H1 (cell line): Measurements from ENCODE around the gene OPALIN. TPM values are rescaled to one million over a fixed set of nuclear protein-coding genes. Genes with fewer than 3 reads are reported as not detected.

Experiments used
- BACH1 ChIP-seq: IDR thresholded peaks from 2 replicates; pipeline ENCODE4 v1.6.1; 2012; ENCODE audit warnings: low read length, improper control_type of control experiment
- KDM5A ChIP-seq: fragments of 200-600 bp; IDR thresholded peaks from 2 replicates; pipeline ENCODE4 v1.7.1; 2012; ENCODE audit warnings: mild to moderate bottlenecking, low read length, inconsistent platforms, mixed read lengths
- NRF1 ChIP-seq: IDR thresholded peaks from 2 replicates; pipeline ENCODE4 v1.6.1; 2011; ENCODE audit warnings: mild to moderate bottlenecking, low read depth, low read length, improper control_type of control experiment
- SRF ChIP-seq: IDR thresholded peaks from 2 replicates; pipeline ENCODE4 v1.6.1; 2011; ENCODE audit warnings: mild to moderate bottlenecking, low read depth, low read length, moderate library complexity
- SUZ12 ChIP-seq: fragments of 200-600 bp; sonication (generic); IDR thresholded peaks from 2 replicates; pipeline ENCODE4 v1.6.1; 2012; ENCODE audit warnings: mild to moderate bottlenecking, inconsistent platforms, low read length, moderate library complexity, mixed read lengths
- TCF12 ChIP-seq: IDR thresholded peaks from 2 replicates; pipeline ENCODE4 v1.6.1; 2011; ENCODE audit warnings: low read depth, mild to moderate bottlenecking, low read length
- polyA plus RNA-seq, 7 experiments: library from polyadenylated mRNA; depleted of rRNA in 3 of 7; stranded (reverse) in 5 of 7; unstranded in 2 of 7; fragments of >200 nt in 5 of 7; fragments of 200-250 nt in 2 of 7; gene quantifications; 1 replicate in 5 of 7; 2 replicates in 1 of 7; 4 replicates in 1 of 7; pipeline versions ENCODE4 v1.2.1 to v1.2.3, GENCODE V29; 2011 to 2013; ENCODE audit warnings: missing spikeins in 2 of 7, mixed read lengths in 2 of 7
- total RNA-seq: library from RNA; stranded (reverse); fragmentation: NEBNext Ultra II Directional; extraction: Animal tissue kit (Norgen Biotek cat#: 25700); gene quantifications from 2 replicates; pipeline ENCODE4 v1.2.1, GENCODE V29; 2021
- TF ChIP-seq, protein P1 (sequence below): fragments of 300-600 bp; sonication (generic); IDR thresholded peaks from 2 replicates; pipeline ENCODE4 v1.7.1; 2012; ENCODE audit warnings: low read length, moderate library complexity, mild to moderate bottlenecking, inconsistent platforms; ENCODE audit not compliant: insufficient replicate concordance

Gene OPALIN
- total and polyA plus RNA-seq, 2 of the 8 experiments (the other 6 are each of a cell fraction or from before 2014, with no cell fraction given): 0.03 TPM; not detected in 1

DNA sequence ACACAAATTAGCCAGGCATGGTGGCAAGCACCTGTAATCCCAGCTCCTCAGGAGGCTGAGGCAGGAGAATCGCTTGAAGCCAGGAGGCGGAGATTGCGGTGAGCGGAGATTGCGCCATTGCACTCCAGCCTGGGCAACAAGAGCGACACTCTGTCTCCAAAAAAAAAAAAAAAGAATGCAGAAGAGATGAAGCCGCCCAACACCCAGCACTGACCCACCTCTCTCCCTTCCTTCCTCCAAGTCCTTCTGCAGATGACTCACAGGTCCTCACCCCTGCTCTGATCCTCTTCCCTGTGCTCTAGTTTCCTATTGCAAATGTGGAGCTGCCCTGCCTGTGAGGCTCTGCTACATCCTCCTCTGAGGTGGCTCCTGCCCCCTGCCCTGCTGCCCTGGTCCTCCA, 22.0 kb upstream of the OPALIN start (continued):
- TF ChIP-seq, protein P1, sequence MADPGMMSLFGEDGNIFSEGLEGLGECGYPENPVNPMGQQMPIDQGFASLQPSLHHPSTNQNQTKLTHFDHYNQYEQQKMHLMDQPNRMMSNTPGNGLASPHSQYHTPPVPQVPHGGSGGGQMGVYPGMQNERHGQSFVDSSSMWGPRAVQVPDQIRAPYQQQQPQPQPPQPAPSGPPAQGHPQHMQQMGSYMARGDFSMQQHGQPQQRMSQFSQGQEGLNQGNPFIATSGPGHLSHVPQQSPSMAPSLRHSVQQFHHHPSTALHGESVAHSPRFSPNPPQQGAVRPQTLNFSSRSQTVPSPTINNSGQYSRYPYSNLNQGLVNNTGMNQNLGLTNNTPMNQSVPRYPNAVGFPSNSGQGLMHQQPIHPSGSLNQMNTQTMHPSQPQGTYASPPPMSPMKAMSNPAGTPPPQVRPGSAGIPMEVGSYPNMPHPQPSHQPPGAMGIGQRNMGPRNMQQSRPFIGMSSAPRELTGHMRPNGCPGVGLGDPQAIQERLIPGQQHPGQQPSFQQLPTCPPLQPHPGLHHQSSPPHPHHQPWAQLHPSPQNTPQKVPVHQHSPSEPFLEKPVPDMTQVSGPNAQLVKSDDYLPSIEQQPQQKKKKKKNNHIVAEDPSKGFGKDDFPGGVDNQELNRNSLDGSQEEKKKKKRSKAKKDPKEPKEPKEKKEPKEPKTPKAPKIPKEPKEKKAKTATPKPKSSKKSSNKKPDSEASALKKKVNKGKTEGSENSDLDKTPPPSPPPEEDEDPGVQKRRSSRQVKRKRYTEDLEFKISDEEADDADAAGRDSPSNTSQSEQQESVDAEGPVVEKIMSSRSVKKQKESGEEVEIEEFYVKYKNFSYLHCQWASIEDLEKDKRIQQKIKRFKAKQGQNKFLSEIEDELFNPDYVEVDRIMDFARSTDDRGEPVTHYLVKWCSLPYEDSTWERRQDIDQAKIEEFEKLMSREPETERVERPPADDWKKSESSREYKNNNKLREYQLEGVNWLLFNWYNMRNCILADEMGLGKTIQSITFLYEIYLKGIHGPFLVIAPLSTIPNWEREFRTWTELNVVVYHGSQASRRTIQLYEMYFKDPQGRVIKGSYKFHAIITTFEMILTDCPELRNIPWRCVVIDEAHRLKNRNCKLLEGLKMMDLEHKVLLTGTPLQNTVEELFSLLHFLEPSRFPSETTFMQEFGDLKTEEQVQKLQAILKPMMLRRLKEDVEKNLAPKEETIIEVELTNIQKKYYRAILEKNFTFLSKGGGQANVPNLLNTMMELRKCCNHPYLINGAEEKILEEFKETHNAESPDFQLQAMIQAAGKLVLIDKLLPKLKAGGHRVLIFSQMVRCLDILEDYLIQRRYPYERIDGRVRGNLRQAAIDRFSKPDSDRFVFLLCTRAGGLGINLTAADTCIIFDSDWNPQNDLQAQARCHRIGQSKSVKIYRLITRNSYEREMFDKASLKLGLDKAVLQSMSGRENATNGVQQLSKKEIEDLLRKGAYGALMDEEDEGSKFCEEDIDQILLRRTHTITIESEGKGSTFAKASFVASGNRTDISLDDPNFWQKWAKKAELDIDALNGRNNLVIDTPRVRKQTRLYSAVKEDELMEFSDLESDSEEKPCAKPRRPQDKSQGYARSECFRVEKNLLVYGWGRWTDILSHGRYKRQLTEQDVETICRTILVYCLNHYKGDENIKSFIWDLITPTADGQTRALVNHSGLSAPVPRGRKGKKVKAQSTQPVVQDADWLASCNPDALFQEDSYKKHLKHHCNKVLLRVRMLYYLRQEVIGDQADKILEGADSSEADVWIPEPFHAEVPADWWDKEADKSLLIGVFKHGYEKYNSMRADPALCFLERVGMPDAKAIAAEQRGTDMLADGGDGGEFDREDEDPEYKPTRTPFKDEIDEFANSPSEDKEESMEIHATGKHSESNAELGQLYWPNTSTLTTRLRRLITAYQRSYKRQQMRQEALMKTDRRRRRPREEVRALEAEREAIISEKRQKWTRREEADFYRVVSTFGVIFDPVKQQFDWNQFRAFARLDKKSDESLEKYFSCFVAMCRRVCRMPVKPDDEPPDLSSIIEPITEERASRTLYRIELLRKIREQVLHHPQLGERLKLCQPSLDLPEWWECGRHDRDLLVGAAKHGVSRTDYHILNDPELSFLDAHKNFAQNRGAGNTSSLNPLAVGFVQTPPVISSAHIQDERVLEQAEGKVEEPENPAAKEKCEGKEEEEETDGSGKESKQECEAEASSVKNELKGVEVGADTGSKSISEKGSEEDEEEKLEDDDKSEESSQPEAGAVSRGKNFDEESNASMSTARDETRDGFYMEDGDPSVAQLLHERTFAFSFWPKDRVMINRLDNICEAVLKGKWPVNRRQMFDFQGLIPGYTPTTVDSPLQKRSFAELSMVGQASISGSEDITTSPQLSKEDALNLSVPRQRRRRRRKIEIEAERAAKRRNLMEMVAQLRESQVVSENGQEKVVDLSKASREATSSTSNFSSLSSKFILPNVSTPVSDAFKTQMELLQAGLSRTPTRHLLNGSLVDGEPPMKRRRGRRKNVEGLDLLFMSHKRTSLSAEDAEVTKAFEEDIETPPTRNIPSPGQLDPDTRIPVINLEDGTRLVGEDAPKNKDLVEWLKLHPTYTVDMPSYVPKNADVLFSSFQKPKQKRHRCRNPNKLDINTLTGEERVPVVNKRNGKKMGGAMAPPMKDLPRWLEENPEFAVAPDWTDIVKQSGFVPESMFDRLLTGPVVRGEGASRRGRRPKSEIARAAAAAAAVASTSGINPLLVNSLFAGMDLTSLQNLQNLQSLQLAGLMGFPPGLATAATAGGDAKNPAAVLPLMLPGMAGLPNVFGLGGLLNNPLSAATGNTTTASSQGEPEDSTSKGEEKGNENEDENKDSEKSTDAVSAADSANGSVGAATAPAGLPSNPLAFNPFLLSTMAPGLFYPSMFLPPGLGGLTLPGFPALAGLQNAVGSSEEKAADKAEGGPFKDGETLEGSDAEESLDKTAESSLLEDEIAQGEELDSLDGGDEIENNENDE: no peak
- TF ChIP-seq NRF1 (no peak), SRF (no peak), KDM5A (no peak), BACH1 (no peak), SUZ12 (no peak), TCF12 (no peak)
